Stimulated activated CD4-positive, alpha-beta T cell treated with anti-CD3 and anti-CD28 coated beads, Interleukin-2, amount 100 ng/mL, for 24 hours (primary cell): ENCODE measurements around the gene ITFG1.
"Not testable (repeated sequence)": the region's sequence is repeated elsewhere in the genome, so short reads cannot be mapped to it uniquely, and the experiment has no call there.

Experiments used
- DNase-seq, 2 donors: peaks; one replicate each; pipeline ENCODE4 v3.0.0-alpha.2; 2020

The ITFG1 gene

GRCh38 chr16:47229053-47230050 is 231.5 kb downstream of the ITFG1 start:
- DNase-seq: no peak

GRCh38 chr16:47228241-47228640 is 232.6 kb downstream of the ITFG1 start:
- no peak for DNase-seq

DNA sequence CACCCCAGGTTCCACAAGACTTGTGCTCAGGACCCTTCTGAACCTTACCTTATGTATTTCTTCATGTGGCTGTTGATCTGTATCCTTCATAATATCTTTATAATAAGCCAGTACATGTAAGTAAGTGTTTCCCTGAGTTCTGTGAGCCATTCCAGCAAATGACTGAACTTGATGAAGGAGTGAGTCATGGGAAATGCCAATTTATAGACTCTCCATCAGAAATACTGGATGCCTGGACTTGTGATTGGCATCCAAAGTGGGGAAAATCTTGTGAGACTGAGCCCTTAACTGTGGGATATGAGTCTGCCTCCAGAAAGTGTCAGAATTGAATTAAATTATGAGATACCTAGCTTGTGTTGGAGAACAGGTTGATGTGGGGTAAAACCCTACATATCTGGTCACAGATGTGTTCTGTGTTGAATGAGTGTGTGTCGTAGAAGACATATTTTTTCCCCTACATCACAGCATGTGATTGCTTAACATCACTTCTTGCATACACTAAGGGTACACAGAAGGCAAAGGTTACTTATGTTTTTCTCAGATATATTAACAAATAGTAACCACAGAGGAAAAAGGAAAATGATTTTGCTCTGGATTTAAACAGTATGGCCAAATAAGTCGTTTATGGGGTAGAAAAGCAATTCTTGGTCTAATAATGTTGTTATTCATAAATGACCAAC is 247.0 kb downstream of the ITFG1 start:
- DNase-seq: no peak

- DNase-seq: no peak
Measured at GRCh38 chr16:47211218-47211617, 249.6 kb downstream of the ITFG1 start.

DNA sequence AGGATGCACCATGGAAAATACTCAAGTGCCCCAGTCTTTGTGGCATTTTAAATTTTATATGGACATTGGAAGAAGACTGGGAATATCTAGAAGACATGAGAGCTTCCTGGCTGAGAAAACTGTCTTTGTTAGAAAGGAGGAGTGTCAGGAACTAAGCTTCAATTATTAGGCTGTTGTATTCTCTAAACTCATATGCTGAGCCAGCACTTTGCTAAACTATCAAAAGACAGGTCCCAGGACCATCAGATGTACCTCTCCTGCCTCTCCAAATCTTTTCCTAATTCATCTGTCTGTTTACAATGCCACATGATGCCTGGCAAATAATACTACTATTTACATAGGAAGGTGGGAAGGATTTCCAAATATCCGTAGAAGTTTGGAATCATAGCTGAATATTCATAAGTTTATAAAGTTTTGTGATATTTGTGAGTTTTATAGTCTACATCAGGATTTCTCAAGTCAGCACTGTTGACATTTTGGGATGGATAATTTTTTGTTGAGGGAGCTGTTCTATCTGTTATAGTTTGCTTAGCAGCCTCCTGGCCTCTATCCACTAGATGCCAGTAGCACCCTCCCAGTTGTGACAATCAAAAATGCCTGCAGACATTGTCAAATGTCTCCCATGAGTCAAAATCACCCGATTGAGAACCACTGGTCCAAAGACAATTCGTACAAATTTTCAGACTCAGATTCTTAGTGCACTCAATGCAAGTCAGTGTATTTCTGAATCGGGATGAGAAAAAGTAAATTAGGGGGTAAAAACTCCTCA is 255.9 kb downstream of the ITFG1 start:
- DNase-seq: no peak

GRCh38 chr16:47203433-47203832 is 257.4 kb downstream of the ITFG1 start:
- DNase-seq: not testable (repeated sequence)

DNA sequence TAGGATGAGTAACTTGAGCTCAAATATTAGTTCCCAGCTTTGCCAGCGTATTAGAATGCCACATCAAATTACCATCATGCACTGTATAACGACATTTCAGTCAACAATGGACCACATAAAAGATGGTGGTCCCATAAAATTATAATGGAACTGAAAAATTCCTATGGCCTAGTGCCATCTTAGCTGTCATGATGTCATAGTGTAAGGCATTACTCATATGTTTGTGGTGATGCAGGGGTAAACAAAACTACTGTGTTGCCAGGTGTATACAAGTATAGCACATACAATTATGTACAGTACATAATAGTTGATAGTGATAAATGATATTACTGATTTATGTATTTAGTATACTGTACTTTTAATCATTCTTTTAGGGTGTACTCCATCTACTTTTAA is 262.7 kb downstream of the ITFG1 start:
- no peak for DNase-seq

GRCh38 chr16:47197536-47198179 is 263.2 kb downstream of the ITFG1 start:
- no peak for DNase-seq

DNA sequence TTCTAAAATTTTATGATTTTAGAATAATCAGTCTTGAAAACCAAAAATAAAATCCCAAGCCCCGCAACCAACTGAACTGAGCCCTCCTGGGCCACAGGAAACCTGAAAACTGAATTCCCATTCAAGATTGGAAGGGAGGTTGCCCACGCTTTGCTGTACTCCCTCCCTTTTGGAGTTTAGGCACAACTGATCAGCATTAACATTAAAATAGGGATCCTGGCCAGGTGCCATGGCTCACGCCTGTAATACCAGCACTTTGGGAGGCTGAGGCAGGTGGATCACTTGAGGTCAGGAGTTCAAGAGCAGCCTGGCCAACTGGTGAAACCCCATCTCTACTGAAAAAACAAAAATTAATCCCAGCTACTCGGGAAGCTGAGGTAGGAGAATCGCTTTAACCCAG is 264.4 kb downstream of the ITFG1 start:
- no peak for DNase-seq

DNA sequence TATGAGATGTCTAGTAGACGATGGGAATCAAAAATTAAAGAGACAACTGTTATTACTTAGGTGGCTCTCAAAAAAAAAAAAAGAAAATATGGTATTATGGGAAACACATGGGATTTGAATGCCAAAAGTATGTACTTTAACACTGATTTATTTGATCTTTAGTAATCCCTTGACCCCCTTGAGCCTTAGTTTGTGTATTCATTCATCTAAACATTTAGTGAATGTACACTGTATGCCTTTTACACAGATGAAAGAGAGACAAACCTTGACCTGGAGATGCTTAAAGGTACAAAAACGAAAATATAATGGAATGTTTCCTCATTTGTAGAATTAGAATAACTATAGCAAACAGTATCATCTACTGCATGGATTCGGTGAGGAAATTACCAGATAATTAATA is 278.5 kb downstream of the ITFG1 start:
- no peak for DNase-seq

DNA sequence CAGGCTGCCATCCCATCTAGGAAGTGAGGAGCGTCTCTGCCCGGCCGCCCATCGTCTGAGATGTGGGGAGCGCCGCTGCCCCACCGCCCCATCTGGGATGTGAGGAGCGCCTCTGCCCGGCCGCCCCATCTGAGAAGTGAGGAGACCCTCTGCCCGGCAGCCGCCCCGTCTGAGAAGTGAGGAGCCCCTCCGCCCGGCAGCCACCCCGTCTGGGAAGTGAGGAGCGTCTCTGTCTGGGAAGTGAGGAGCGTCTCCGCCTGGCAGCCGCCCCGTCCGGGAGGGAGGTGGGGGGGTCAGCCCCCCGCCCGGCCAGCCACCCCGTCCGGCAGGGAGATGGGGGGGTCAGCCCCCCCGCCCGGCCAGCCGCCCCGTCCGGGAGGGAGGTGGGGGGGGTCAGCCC is 279.8 kb downstream of the ITFG1 start:
- DNase-seq: not testable (repeated sequence)

GRCh38 chr16:47180073-47180472 is 280.8 kb downstream of the ITFG1 start:
- no peak for DNase-seq

GRCh38 chr16:47175152-47175551 is 285.7 kb downstream of the ITFG1 start:
- no peak for DNase-seq

- no peak for DNase-seq
Measured at GRCh38 chr16:47162670-47163420, 298.0 kb downstream of the ITFG1 start.

DNA sequence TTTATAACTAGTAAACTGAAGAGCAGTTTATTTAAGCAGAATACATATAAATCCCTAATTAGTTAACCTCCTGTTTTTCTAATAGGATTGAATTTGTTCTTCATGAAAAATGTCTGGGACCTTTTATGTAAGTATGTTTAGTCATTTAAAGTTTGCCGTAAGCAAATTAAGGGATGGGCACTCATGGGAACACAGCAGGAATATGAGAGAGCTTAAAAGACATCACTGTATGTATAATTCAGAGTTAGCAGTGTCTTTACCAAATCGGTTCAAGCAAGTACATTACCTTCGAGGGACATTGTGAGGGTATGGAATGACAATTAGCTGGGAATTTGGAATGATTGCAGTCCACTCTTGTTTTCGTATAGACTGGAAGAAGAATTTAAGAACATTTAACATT is 299.4 kb downstream of the ITFG1 start:
- DNase-seq: no peak

DNA sequence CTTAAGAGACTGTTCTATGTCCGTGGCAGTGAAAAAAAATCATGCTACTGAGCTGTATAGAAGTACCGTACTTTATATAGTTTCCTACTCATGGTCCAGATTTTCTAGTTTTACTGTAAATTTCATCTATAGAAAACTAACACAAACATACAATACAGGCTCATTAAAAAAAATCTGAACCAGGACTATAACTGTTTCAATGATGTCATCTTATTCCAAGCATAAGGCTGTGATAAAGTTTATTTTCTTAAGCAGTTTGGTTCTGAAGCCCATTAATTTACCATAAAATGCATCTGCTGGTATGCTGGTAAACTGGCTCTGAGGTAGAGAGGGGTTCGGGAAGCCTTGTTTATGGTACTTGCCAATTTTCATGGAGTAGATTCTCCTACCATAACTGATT is 300.4 kb downstream of the ITFG1 start:
- DNase-seq: no peak

DNA sequence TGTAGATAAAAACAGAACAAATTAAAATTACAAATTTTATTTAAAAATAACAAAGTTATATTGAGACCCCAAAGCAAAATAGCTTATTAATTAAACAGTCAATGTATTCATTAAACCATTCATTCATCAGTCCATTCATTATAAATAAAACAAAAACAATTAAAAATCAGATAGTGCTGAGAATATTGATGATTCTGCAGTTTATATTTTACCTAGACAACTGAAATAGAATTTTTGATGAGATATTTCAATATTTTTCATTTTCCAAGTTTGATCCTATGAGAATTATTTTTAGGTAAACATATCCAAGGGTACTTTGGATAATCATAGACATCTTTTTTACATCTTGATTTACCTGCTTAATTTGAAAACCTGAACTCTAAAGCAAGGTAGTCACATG is 301.9 kb downstream of the ITFG1 start:
- no peak for DNase-seq

DNA sequence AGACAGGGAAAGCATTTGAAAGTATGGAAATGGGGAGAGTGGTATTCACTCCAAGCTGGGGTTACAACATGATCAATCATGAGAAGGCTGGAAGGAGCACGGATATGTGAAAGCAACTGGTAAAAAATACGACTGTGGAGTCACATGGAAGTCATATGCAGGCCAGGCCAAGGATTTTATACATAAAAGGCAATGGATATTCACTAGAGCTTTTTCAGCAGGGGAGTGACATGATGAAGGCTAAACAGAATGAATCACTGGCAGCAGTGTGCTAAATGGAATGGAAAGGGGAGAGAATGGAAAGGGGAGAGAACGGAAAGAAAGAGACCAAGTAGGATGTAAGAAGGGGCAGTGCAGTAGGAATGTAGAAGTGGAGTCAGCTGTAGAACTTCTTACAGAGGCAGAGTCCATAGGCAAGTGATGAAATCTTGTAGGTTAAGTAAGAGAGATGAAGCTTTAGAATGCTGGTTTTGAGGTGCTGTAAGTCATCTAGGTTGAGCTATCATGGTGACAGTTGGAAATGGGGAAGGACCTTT is 304.1 kb downstream of the ITFG1 start:
- no peak for DNase-seq

DNA sequence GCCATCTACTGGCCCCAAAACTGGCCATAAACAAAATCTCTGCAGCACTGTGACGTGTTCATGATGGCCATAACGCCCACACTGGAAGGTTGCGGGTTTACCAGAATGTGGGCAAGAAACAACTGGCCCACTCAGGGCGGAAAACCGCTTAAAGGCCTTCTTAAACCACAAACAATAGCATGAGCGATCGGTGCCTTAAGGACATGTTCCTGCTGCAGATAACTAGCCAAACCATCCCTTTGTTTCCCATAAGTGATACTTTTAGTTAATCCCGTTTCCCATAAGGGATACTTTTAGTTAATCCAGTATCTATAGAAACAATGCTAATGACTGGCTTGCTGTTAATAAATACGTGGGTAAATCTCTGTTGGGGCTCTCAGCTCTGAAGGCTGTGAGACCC is 308.4 kb downstream of the ITFG1 start:
- not testable (repeated sequence) for DNase-seq

DNA sequence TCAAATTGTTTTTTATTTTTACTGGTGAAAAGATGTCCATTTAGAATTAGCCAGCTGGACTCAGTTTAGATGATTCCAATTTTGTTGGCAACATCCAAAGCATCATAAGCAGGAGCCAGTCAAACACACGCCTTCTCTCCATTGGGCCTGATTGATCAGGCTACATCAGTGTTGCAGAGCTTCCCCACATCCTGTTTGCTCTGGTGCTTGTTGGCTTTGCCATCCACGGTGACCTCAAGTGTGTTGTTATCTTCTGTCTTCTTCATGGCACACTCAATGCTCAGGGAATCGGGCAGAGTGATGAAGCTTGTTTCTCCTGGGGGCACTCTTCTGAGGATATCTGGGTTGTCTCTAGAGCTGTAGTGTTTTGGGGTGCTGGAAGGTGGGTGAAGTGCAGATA is 310.8 kb downstream of the ITFG1 start:
- no peak for DNase-seq

DNA sequence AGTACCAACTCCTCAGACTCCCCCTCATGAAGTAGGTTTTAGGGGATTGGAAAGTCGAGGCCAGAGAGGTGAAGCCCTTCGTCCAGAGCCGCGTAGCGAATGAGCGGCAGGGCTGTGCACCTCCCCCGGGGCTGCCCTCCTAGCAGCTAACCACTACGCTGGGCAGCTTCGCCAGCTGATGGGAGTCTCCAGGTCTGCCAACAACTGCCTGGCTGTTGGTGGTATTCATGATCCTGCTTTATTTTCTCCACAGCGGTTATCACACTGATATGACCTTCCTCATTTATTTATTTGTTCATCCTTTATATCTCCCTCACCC is 316.3 kb downstream of the ITFG1 start:
- DNase-seq: no peak
